HepG2 (cell line): ENCODE results near the gene PLET1. TPM values are rescaled to one million over a fixed set of nuclear protein-coding genes. Genes with fewer than 3 reads are reported as not detected.

ENCODE experiments used
- AGO1 ChIP-seq: fragments of 200-400 bp; formaldehyde crosslinking; IDR thresholded peaks from 2 replicates; pipeline ENCODE4 v1.6.1; 2017; ENCODE audit warnings: mild to moderate bottlenecking, low read depth, low read length, moderate library complexity; ENCODE audit not compliant: poor library complexity, severe bottlenecking
- EED ChIP-seq: sonication (generic); formaldehyde crosslinking; IDR thresholded peaks from 2 replicates; pipeline ENCODE4 v1.5.0; 2020; ENCODE audit warnings: mild to moderate bottlenecking, missing genetic modification reagents
- HDAC2 ChIP-seq: sonication (generic); formaldehyde crosslinking; IDR thresholded peaks from 2 replicates; pipeline ENCODE4 v1.4.0; 2020; ENCODE audit warnings: missing genetic modification reagents
- PHF5A ChIP-seq: IDR thresholded peaks from one replicate; pipeline ENCODE4 v1.6.1; 2018; ENCODE audit warnings: low read depth, missing genetic modification reagents; ENCODE audit not compliant: unreplicated experiment
- PHF8 ChIP-seq: sonication (generic); formaldehyde crosslinking; IDR thresholded peaks from 2 replicates; pipeline ENCODE4 v1.5.0; 2020; ENCODE audit warnings: missing genetic modification reagents
- SAFB2 ChIP-seq: sonication (generic); formaldehyde crosslinking; IDR thresholded peaks from 2 replicates; pipeline ENCODE4 v1.5.1; 2020; ENCODE audit warnings: missing genetic modification reagents, low read depth, mild to moderate bottlenecking, borderline replicate concordance
- SMARCC2 ChIP-seq: fragments of 450-650 bp; IDR thresholded peaks from 2 replicates; pipeline ENCODE4 v1.6.1; 2017; ENCODE audit warnings: antibody characterized with exemption, mild to moderate bottlenecking
- TSC22D2 ChIP-seq: sonication (generic); formaldehyde crosslinking; IDR thresholded peaks from 2 replicates; pipeline ENCODE4 v1.5.1; 2020; ENCODE audit warnings: missing genetic modification reagents, mild to moderate bottlenecking, borderline replicate concordance
- ZNF124 ChIP-seq: sonication (generic); formaldehyde crosslinking; IDR thresholded peaks from 2 replicates; pipeline ENCODE4 v1.4.0; 2020; ENCODE audit warnings: missing genetic modification reagents
- ZNF274 ChIP-seq: sonication (generic); formaldehyde crosslinking; IDR thresholded peaks from 2 replicates; pipeline ENCODE4 v1.5.1; 2020; ENCODE audit warnings: mild to moderate bottlenecking, missing genetic modification reagents
- ZNF431 ChIP-seq: sonication (generic); formaldehyde crosslinking; IDR thresholded peaks from 2 replicates; pipeline ENCODE4 v1.9.0; 2022; ENCODE audit warnings: missing genetic modification reagents, low read depth, mild to moderate bottlenecking, borderline replicate concordance
- ZNF501 ChIP-seq: sonication (generic); formaldehyde crosslinking; IDR thresholded peaks from 2 replicates; pipeline ENCODE4 v1.5.1; 2020; ENCODE audit warnings: mild to moderate bottlenecking, moderate library complexity, missing genetic modification reagents
- ZNF543 ChIP-seq: sonication (generic); formaldehyde crosslinking; IDR thresholded peaks from 2 replicates; pipeline ENCODE4 v1.4.0; 2020; ENCODE audit warnings: mild to moderate bottlenecking, missing genetic modification reagents
- ZNF550 ChIP-seq: sonication (generic); formaldehyde crosslinking; IDR thresholded peaks from 2 replicates; pipeline ENCODE4 v1.4.0; 2020; ENCODE audit warnings: mild to moderate bottlenecking, missing genetic modification reagents, borderline replicate concordance
- ZNF564 ChIP-seq: sonication (generic); formaldehyde crosslinking; IDR thresholded peaks from 2 replicates; pipeline ENCODE4 v1.8.1; 2023; ENCODE audit warnings: mild to moderate bottlenecking, missing genetic modification reagents
- ZNF660 ChIP-seq: sonication (generic); formaldehyde crosslinking; IDR thresholded peaks from 2 replicates; pipeline ENCODE4 v1.5.1; 2020; ENCODE audit warnings: mild to moderate bottlenecking, low read depth, missing genetic modification reagents, borderline replicate concordance
- ZNF720 ChIP-seq: sonication (generic); formaldehyde crosslinking; IDR thresholded peaks from 2 replicates; pipeline ENCODE4 v1.4.0; 2020; ENCODE audit warnings: missing genetic modification reagents
- ZNF747 ChIP-seq: sonication (generic); formaldehyde crosslinking; IDR thresholded peaks from 2 replicates; pipeline ENCODE4 v1.8.1; 2023; ENCODE audit warnings: missing genetic modification reagents, mild to moderate bottlenecking, borderline replicate concordance
- ZNF776 ChIP-seq: sonication (generic); formaldehyde crosslinking; IDR thresholded peaks from 2 replicates; pipeline ENCODE4 v1.4.0; 2020; ENCODE audit warnings: mild to moderate bottlenecking, missing genetic modification reagents
- polyA plus RNA-seq, 8 experiments: library from polyadenylated mRNA; depleted of rRNA in 3 of 8; stranded (reverse) in 7 of 8; unstranded in 1 of 8; fragments of >200 nt; fragmentation: Illumina TruSeq in 4 of 8; extraction: Trizol in 4 of 8; gene quantifications; 2 replicates each; pipeline versions ENCODE4 v1.2.1 to v1.2.3, GENCODE V29; 2011 to 2016; ENCODE audit warnings: low read depth in 4 of 8, missing spikeins in 1 of 8, mixed read lengths in 1 of 8; ENCODE audit not compliant: insufficient read depth in 1 of 8
- total RNA-seq, 5 experiments: library from RNA; depleted of rRNA; stranded (reverse); fragments of >200 nt; fragmentation: Illumina TruSeq; extraction: Trizol; gene quantifications; 2 replicates each; pipeline ENCODE4 v1.2.3, GENCODE V29; 2016; ENCODE audit warnings: low read depth in 1 of 5
- TF ChIP-seq, protein P1 (sequence below): sonication (generic); formaldehyde crosslinking; IDR thresholded peaks from 2 replicates; pipeline ENCODE4 v1.4.0; 2020; ENCODE audit warnings: missing genetic modification reagents, borderline replicate concordance
- TF ChIP-seq, protein P2 (sequence below): sonication (generic); formaldehyde crosslinking; IDR thresholded peaks from 2 replicates; pipeline ENCODE4 v1.5.0; 2020; ENCODE audit warnings: missing genetic modification reagents
- TF ChIP-seq, protein P3 (sequence below), 2 experiments: sonication (generic) in 1 of 2; formaldehyde crosslinking in 1 of 2; IDR thresholded peaks; 2 replicates each; pipeline versions ENCODE4 v1.5.1 to v1.6.1; 2011 to 2020; ENCODE audit warnings: borderline replicate concordance in 1 of 2, low read depth in 1 of 2, low read length in 1 of 2, mild to moderate bottlenecking in 1 of 2, missing genetic modification reagents in 1 of 2, moderate library complexity in 1 of 2

The PLET1 gene
- total and polyA plus RNA-seq, 2 of the 13 experiments (the other 11 are each of a cell fraction or from before 2014, with no cell fraction given), result not detected

DNA sequence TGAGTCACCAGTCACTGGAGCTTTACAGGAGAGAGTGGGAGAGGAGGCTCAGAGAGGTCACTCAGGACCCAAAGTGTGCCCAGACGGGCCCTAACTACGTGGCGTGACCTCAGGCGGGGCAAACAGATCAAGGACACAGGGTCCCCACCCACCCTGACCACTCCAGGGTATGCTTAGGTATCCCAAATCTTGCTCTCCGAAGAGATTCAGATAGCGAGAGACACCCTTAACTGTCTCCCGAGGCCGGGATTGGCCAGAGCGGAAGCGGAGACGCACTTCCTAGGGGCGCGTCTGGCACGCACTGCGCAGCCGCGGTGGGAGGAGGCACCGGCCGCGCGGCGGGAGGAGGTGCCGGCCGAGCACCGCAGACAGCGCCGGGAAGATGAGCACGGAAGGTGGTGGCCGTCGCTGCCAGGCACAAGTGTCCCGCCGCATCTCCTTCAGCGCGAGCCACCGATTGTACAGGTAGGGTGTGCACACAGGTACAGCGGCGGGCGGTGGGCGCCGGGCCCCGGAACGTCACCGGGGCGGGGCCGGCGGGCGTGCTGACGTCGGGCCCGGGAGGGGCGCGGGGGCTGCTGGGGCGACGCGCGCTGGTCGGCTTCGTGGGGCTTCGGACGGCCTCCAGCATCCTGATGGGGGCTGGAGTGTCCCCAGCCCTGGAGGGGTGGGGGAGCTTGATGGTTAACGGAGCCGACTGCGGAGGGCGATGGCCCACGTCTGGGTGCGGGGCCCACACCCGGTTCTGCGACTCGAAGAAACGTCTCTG is 34.4 kb downstream of the PLET1 start, which contains the start of gene PTS (continued):
- TF ChIP-seq, protein P1, sequence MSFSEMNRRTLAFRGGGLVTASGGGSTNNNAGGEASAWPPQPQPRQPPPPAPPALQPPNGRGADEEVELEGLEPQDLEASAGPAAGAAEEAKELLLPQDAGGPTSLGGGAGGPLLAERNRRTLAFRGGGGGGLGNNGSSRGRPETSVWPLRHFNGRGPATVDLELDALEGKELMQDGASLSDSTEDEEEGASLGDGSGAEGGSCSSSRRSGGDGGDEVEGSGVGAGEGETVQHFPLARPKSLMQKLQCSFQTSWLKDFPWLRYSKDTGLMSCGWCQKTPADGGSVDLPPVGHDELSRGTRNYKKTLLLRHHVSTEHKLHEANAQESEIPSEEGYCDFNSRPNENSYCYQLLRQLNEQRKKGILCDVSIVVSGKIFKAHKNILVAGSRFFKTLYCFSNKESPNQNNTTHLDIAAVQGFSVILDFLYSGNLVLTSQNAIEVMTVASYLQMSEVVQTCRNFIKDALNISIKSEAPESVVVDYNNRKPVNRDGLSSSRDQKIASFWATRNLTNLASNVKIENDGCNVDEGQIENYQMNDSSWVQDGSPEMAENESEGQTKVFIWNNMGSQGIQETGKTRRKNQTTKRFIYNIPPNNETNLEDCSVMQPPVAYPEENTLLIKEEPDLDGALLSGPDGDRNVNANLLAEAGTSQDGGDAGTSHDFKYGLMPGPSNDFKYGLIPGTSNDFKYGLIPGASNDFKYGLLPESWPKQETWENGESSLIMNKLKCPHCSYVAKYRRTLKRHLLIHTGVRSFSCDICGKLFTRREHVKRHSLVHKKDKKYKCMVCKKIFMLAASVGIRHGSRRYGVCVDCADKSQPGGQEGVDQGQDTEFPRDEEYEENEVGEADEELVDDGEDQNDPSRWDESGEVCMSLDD (CRISPR knock-in tag), result 0 out of 2 replicates have a peak, but pooled peaks have one; percentile 4
- TF ChIP-seq ZNF720 (0 out of 2 replicates have a peak, but pooled peaks have one; percentile 53), ZNF543 (CRISPR knock-in tag) (peak; percentile 51; the same call in 1 of the 2 replicates), ZNF501 (peak; percentile 78), ZNF550 (no peak), SAFB2 (peak; percentile 93; the same call in 1 of the 2 replicates), EED (CRISPR knock-in tag) (peak; percentile 32; the same call in 1 of the 2 replicates), ZNF776 (CRISPR knock-in tag) (peak; percentile 90), AGO1 (peak; percentile 50), ZNF431 (CRISPR knock-in tag) (0 out of 2 replicates have a peak, but pooled peaks have one; percentile 13), ZNF660 (CRISPR knock-in tag) (no peak), PHF5A (CRISPR knock-in tag) (peak; percentile 72), SMARCC2 (no peak), ZNF274 (CRISPR knock-in tag) (peak; percentile 89), ZNF124 (CRISPR knock-in tag) (peak; percentile 34; the same call in 1 of the 2 replicates), ZNF747 (peak; percentile 59; the same call in 1 of the 2 replicates), TSC22D2 (CRISPR knock-in tag) (peak; percentile 52; the same call in 1 of the 2 replicates), HDAC2 (CRISPR knock-in tag) (peak; percentile 30; the same call in 1 of the 2 replicates), PHF8 (CRISPR knock-in tag) (peak; percentile 93), ZNF564 (CRISPR knock-in tag) (peak; percentile 58; the same call in 1 of the 2 replicates)
- TF ChIP-seq, protein P2, sequence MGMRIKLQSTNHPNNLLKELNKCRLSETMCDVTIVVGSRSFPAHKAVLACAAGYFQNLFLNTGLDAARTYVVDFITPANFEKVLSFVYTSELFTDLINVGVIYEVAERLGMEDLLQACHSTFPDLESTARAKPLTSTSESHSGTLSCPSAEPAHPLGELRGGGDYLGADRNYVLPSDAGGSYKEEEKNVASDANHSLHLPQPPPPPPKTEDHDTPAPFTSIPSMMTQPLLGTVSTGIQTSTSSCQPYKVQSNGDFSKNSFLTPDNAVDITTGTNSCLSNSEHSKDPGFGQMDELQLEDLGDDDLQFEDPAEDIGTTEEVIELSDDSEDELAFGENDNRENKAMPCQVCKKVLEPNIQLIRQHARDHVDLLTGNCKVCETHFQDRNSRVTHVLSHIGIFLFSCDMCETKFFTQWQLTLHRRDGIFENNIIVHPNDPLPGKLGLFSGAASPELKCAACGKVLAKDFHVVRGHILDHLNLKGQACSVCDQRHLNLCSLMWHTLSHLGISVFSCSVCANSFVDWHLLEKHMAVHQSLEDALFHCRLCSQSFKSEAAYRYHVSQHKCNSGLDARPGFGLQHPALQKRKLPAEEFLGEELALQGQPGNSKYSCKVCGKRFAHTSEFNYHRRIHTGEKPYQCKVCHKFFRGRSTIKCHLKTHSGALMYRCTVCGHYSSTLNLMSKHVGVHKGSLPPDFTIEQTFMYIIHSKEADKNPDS (CRISPR knock-in tag), result peak; percentile 69; the same call in 1 of the 2 replicates
- TF ChIP-seq, protein P3, sequence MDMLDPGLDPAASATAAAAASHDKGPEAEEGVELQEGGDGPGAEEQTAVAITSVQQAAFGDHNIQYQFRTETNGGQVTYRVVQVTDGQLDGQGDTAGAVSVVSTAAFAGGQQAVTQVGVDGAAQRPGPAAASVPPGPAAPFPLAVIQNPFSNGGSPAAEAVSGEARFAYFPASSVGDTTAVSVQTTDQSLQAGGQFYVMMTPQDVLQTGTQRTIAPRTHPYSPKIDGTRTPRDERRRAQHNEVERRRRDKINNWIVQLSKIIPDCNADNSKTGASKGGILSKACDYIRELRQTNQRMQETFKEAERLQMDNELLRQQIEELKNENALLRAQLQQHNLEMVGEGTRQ (IDR thresholded peaks at IDR 0.05; ENCODE audit: low read depth, low read length), result no peak
- TF ChIP-seq, protein P3 (CRISPR knock-in tag; IDR thresholded peaks at IDR 0.05; ENCODE audit: borderline replicate concordance), result no peak
